Stimulated activated CD8-positive, alpha-beta memory T cell treated with anti-CD3 and anti-CD28 coated beads, Interleukin-12 subunit alpha, Interleukin-12 subunit beta, amount 100 ng/mL, for 24 hours (primary cell): Measurements from ENCODE around the gene GALR2.
"Not testable (repeated sequence)": the region's sequence is repeated elsewhere in the genome, so short reads cannot be mapped to it uniquely, and the experiment has no call there.

Experiments
- DNase-seq: peaks from one replicate; pipeline ENCODE4 v3.0.0-alpha.2; 2020; ENCODE audit errors: extremely low read depth

The GALR2 gene

GRCh38 chr17:76074390-76075363, at the start of gene GALR2:
Gene GALR2 (plus strand): TSS chr17:76074781. CDS start chr17:76074884, 103 bp downstream.
- no peak for DNase-seq

GRCh38 chr17:76025294-76025693, 49.3 kb upstream of the GALR2 start:
- no peak for DNase-seq

GRCh38 chr17:76026714-76027158, 47.8 kb upstream of the GALR2 start:
- DNase-seq, result no peak

GRCh38 chr17:76027159-76027839, 47.3 kb upstream of the GALR2 start, which contains the start of gene EVPL:
Gene EVPL (minus strand): TSS chr17:76027306. CDS start chr17:76027198, 108 bp downstream.
- no peak for DNase-seq

- DNase-seq, result no peak
Measured at GRCh38 chr17:76032073-76032779, 42.4 kb upstream of the GALR2 start.

- no peak for DNase-seq
Measured at GRCh38 chr17:76032780-76033108, 41.8 kb upstream of the GALR2 start.

- no peak for DNase-seq
Measured at GRCh38 chr17:76033139-76033538, 41.4 kb upstream of the GALR2 start.

GRCh38 chr17:76034428-76035350, 39.9 kb upstream of the GALR2 start:
- no peak for DNase-seq

GRCh38 chr17:76036497-76037261, 37.9 kb upstream of the GALR2 start:
- no peak for DNase-seq

GRCh38 chr17:76038050-76038449, 36.5 kb upstream of the GALR2 start:
- DNase-seq, result no peak

GRCh38 chr17:76039121-76039520, 35.5 kb upstream of the GALR2 start:
- no peak for DNase-seq

- DNase-seq, result no peak
Measured at GRCh38 chr17:76040376-76040775, 34.2 kb upstream of the GALR2 start.

- DNase-seq, result not testable (repeated sequence)
Measured at GRCh38 chr17:76042868-76043267, 31.7 kb upstream of the GALR2 start.

GRCh38 chr17:76044475-76045007, 30.0 kb upstream of the GALR2 start:
- DNase-seq, result not testable (repeated sequence)

- no peak for DNase-seq
Measured at GRCh38 chr17:76046064-76046463, 28.5 kb upstream of the GALR2 start.

- DNase-seq, result no peak
Measured at GRCh38 chr17:76048025-76048605, 26.5 kb upstream of the GALR2 start.

- DNase-seq, result no peak
Measured at GRCh38 chr17:76048711-76049110, 25.9 kb upstream of the GALR2 start.

GRCh38 chr17:76049239-76049638, 25.3 kb upstream of the GALR2 start:
- no peak for DNase-seq

- DNase-seq, result no peak
Measured at GRCh38 chr17:76049836-76050537, 24.6 kb upstream of the GALR2 start.
